HCT116 (cell line): Measurements from ENCODE around the gene SOBP. TPM values are rescaled to one million over a fixed set of nuclear protein-coding genes. Genes with fewer than 3 reads are reported as not detected.

ENCODE experiments used
- ATAC-seq: fragments of 200-7000 bp; cut with Tn5 transposase; 2 replicates; pipeline ENCODE4 v1.9.1; 2020; ENCODE audit warnings: mild to moderate bottlenecking, moderate library complexity
- BruUV-seq: library from RNA; stranded (reverse); fragments of 400-500 nt; replicated peaks from 2 replicates; lab custom pipeline; 2021; lab: Mats Ljungman, UMichigan
- CTCF ChIA-PET: fragments of 300-600 bp; sonication (Branson Sonifier 250); formaldehyde crosslinking; loops from one replicate; lab custom pipeline; 2021; ENCODE audit warnings: antibody characterized with exemption; lab: Charles Lee
- POLR2A ChIA-PET: fragments of 300-600, 350-600 bp; sonication (Branson Sonifier 250); formaldehyde crosslinking; loops from one replicate; lab custom pipeline; 2021; ENCODE audit warnings: antibody characterized with exemption; lab: Charles Lee
- RAD21 ChIA-PET, 2 experiments: fragments of 300-600 bp; sonication (Branson Sonifier 250); formaldehyde crosslinking; loops; one replicate each; lab custom pipeline; 2023; ENCODE audit warnings: low total read pairs in 2 of 2; ENCODE audit not compliant: uncharacterized antibody in 2 of 2, unreplicated experiment in 2 of 2, low non-redundant PET in 1 of 2; lab: Charles Lee
- DNase-seq: peaks from one replicate; pipeline ENCODE4 v3.0.0-alpha.2; 2010; ENCODE audit warnings: low read depth, low spot score
- H2AFZ ChIP-seq: fragments of 200-600 bp; shearing (Covaris generic), sonication (generic); 2 replicates; pipeline ENCODE4 v1.6.1; 2017; ENCODE audit warnings: low read depth, mixed run types, mixed read lengths, antibody characterized with exemption, low read length; ENCODE audit not compliant: poor library complexity, severe bottlenecking
- H3K27ac ChIP-seq: 2 replicates; pipeline ENCODE4 v1.5.1; 2012; ENCODE audit warnings: low read depth, low read length
- H3K27me3 ChIP-seq: fragments of 200-600 bp; sonication (generic); 2 replicates; pipeline ENCODE4 v1.6.1; 2016; ENCODE audit warnings: mixed run types, low read length, mixed read lengths; ENCODE audit not compliant: insufficient read depth
- H3K36me3 ChIP-seq, 2 experiments: fragments of 200-500 bp in 1 of 2; fragments of 200-600 bp in 1 of 2; sonication (Bioruptor generic) in 1 of 2; sonication (generic) in 1 of 2; 2 replicates each; pipeline versions ENCODE4 v1.5.1 to v1.6.1; 2014 to 2016; ENCODE audit warnings: low read length in 2 of 2, inconsistent platforms in 1 of 2, mixed read lengths in 1 of 2, mixed run types in 1 of 2; ENCODE audit not compliant: insufficient read depth in 2 of 2, control insufficient read depth in 1 of 2
- H3K4me1 ChIP-seq, 2 experiments: fragments of 200-600 bp in 1 of 2; sonication (generic) in 1 of 2; 2 replicates each; pipeline versions ENCODE4 v1.5.1 to v1.6.1; 2012 to 2017; ENCODE audit warnings: low read length in 2 of 2, inconsistent platforms in 1 of 2, mild to moderate bottlenecking in 1 of 2, mixed read lengths in 1 of 2, mixed run types in 1 of 2, moderate library complexity in 1 of 2; ENCODE audit not compliant: insufficient read depth in 2 of 2, control insufficient read depth in 1 of 2
- H3K4me2 ChIP-seq: fragments of 200-600 bp; sonication (generic); 2 replicates; pipeline ENCODE4 v1.6.1; 2017; ENCODE audit warnings: mixed run types, low read length, mixed read lengths
- H3K4me3 ChIP-seq, 2 experiments: fragments of 200-600 bp in 1 of 2; sonication (generic) in 1 of 2; replicated peaks in 1 of 2; 2 replicates each; pipeline ENCODE4 v1.5.1; 2011 to 2016; ENCODE audit warnings: low read length in 2 of 2, control low read depth in 1 of 2, low read depth in 1 of 2, mild to moderate bottlenecking in 1 of 2, mixed read lengths in 1 of 2, mixed run types in 1 of 2
- H3K79me2 ChIP-seq: fragments of 200-600 bp; sonication (generic); 2 replicates; pipeline ENCODE4 v1.6.1; 2017; ENCODE audit warnings: mild to moderate bottlenecking, mixed run types, low read length, moderate library complexity, mixed read lengths; ENCODE audit not compliant: insufficient read depth
- H3K9ac ChIP-seq: fragments of 200-600 bp; sonication (generic); 2 replicates; pipeline ENCODE4 v1.6.1; 2016; ENCODE audit warnings: low read length, mixed read lengths
- H3K9me2 ChIP-seq: fragments of 200-600 bp; sonication (generic), shearing (Covaris generic); 2 replicates; pipeline ENCODE4 v1.6.1; 2017; ENCODE audit warnings: mixed run types, mild to moderate bottlenecking, moderate library complexity; ENCODE audit not compliant: insufficient read depth
- H3K9me3 ChIP-seq, 2 experiments: fragments of 200-500 bp in 1 of 2; fragments of 200-600 bp in 1 of 2; sonication (Bioruptor generic) in 1 of 2; sonication (generic) in 1 of 2; 2 replicates each; pipeline ENCODE4 v1.6.1; 2014 to 2017; ENCODE audit warnings: low read length in 2 of 2, mixed read lengths in 2 of 2, inconsistent platforms in 1 of 2, low read depth in 1 of 2, mild to moderate bottlenecking in 1 of 2, mixed run types in 1 of 2, moderate library complexity in 1 of 2; ENCODE audit not compliant: control insufficient read depth in 1 of 2, insufficient read depth in 1 of 2
- H4K20me1 ChIP-seq: fragments of 200-600 bp; sonication (generic), shearing (Covaris generic); 2 replicates; pipeline ENCODE4 v1.6.1; 2017; ENCODE audit warnings: mixed run types, mild to moderate bottlenecking, moderate library complexity; ENCODE audit not compliant: insufficient read depth
- CEBPB ChIP-seq: IDR thresholded peaks from 2 replicates; pipeline ENCODE4 v1.6.1; 2012; ENCODE audit warnings: low read depth
- JUND ChIP-seq: IDR thresholded peaks from 2 replicates; pipeline ENCODE4 v1.6.1; 2012
- POLR2A ChIP-seq: IDR thresholded peaks from 2 replicates; pipeline ENCODE4 v1.7.0; 2011; ENCODE audit warnings: borderline replicate concordance; ENCODE audit not compliant: insufficient read depth, insufficient read length; ENCODE audit errors: extremely low read depth
- POLR2AphosphoS5 ChIP-seq: IDR thresholded peaks from 2 replicates; pipeline ENCODE4 v1.6.1; 2011; ENCODE audit warnings: mild to moderate bottlenecking, low read depth, low read length, moderate library complexity
- RAD21 ChIP-seq: IDR thresholded peaks from 2 replicates; pipeline ENCODE4 v1.6.1; 2012; ENCODE audit warnings: low read depth, mild to moderate bottlenecking
- SP1 ChIP-seq: IDR thresholded peaks from 2 replicates; pipeline ENCODE4 v1.6.1; 2012; ENCODE audit warnings: low read depth
- SRF ChIP-seq: IDR thresholded peaks from 2 replicates; pipeline ENCODE4 v1.6.1; 2012; ENCODE audit warnings: low read depth
- YY1 ChIP-seq: IDR thresholded peaks from 2 replicates; pipeline ENCODE4 v1.6.1; 2011; ENCODE audit warnings: low read length, low read depth, moderate library complexity, mild to moderate bottlenecking; ENCODE audit not compliant: insufficient replicate concordance; ENCODE audit errors: extremely low read depth
- ZBTB33 ChIP-seq: IDR thresholded peaks from 2 replicates; pipeline ENCODE4 v1.6.1; 2011; ENCODE audit warnings: mild to moderate bottlenecking, low read length, moderate library complexity; ENCODE audit not compliant: insufficient replicate concordance; ENCODE audit errors: extremely low read depth
- ZFX ChIP-seq: fragments of 450-650 bp; IDR thresholded peaks from 2 replicates; pipeline ENCODE4 v1.6.1; 2017
- intact Hi-C: fragments of 100-400 bp; cut with micrococcal nuclease; formaldehyde crosslinking; loops from 2 replicates; pipeline ENCODE4 v1.10.0; 2022
- total RNA-seq: library from RNA; stranded (reverse); gene quantifications from one replicate; pipeline ENCODE4 v1.2.1, GENCODE V29; 2021; ENCODE audit not compliant: unreplicated experiment
- TF ChIP-seq, protein P1 (sequence below), 3 experiments: fragments of 200-600 bp in 1 of 3; sonication (generic) in 1 of 3; IDR thresholded peaks in 2 of 3; conservative IDR thresholded peaks in 1 of 3; 2 replicates each; pipeline ENCODE4 v1.5.1; 2012 to 2017; ENCODE audit warnings: low read depth in 2 of 3, low read length in 2 of 3, antibody characterized with exemption in 1 of 3, borderline replicate concordance in 1 of 3, control low read depth in 1 of 3, mild to moderate bottlenecking in 1 of 3, mixed read lengths in 1 of 3, mixed run types in 1 of 3, moderate library complexity in 1 of 3; ENCODE audit not compliant: insufficient read depth in 1 of 3

SOBP gene
- total RNA-seq, 1 experiment from 2014 or later = 2.6 TPM

GRCh38 chr6:107662333-107662732 lies 172.4 kb downstream of the SOBP start:
- DNase-seq (no peak), ATAC-seq (no peak)
- Histone ChIP-seq H3K36me3 (no peaks in the 10 kb centered on the region), H3K9me3 (no peaks in the 10 kb centered on the region), H3K79me2 (no peaks in the 10 kb centered on the region), H4K20me1 (no peaks in the 10 kb centered on the region), H2AFZ (no peak overlapping the region), H3K4me1 (peaks cover 7 to 24% of the 10 kb centered on the region in 2 experiments; a peak in 2 of 4 replicates), H3K4me2 (no peak overlapping the region), H3K27me3 (no peaks in the 10 kb centered on the region), H3K9ac (no peak overlapping the region), H3K4me3 (no peak overlapping the region), H3K27ac (no peak overlapping the region), H3K9me2 (no peaks in the 10 kb centered on the region)
- no peak for TF ChIP-seq ZBTB33
- TF ChIP-seq RAD21 = no peak
- no peak for TF ChIP-seq YY1
- TF ChIP-seq CEBPB = no peak
- TF ChIP-seq POLR2A = no peak
- TF ChIP-seq POLR2AphosphoS5 = no peak
- no peak for TF ChIP-seq ZFX
- TF ChIP-seq, protein P1, sequence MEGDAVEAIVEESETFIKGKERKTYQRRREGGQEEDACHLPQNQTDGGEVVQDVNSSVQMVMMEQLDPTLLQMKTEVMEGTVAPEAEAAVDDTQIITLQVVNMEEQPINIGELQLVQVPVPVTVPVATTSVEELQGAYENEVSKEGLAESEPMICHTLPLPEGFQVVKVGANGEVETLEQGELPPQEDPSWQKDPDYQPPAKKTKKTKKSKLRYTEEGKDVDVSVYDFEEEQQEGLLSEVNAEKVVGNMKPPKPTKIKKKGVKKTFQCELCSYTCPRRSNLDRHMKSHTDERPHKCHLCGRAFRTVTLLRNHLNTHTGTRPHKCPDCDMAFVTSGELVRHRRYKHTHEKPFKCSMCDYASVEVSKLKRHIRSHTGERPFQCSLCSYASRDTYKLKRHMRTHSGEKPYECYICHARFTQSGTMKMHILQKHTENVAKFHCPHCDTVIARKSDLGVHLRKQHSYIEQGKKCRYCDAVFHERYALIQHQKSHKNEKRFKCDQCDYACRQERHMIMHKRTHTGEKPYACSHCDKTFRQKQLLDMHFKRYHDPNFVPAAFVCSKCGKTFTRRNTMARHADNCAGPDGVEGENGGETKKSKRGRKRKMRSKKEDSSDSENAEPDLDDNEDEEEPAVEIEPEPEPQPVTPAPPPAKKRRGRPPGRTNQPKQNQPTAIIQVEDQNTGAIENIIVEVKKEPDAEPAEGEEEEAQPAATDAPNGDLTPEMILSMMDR (IDR thresholded peaks at IDR 0.05 in 2 of 3, conservative IDR thresholded peaks at IDR 0.05 in 1 of 3; ENCODE audit: borderline replicate concordance in 1 of 3, insufficient read depth in 1 of 3, low read depth in 2 of 3, low read length in 2 of 3) = no peak
- TF ChIP-seq SRF = no peak
- no peak for TF ChIP-seq JUND
- no peak for TF ChIP-seq SP1
- CTCF ChIA-PET = no interaction called here
- intact Hi-C loops = no loop called here
- RAD21 ChIA-PET = no interaction called here
- POLR2A ChIA-PET = no interaction called here
- no TSS peak for BruUV-seq
